GM06990 (cell line): ENCODE measurements around the gene AGPAT1.
"Not testable (repeated sequence)": the region's sequence is repeated elsewhere in the genome, so short reads cannot be mapped to it uniquely, and the experiment has no call there.

Experiments used
- DNase-seq: peaks from one replicate; pipeline ENCODE4 v3.0.0-alpha.2; 2011; ENCODE audit not compliant: insufficient read length; ENCODE audit errors: extremely low read depth
- H3K27me3 ChIP-seq: replicated peaks from 2 replicates; pipeline ENCODE4 v1.6.0; 2011; ENCODE audit warnings: low read length; ENCODE audit not compliant: control insufficient read depth, insufficient read depth
- H3K36me3 ChIP-seq: 2 replicates; pipeline ENCODE4 v1.5.1; 2011; ENCODE audit warnings: low read length; ENCODE audit not compliant: control insufficient read depth, insufficient read depth
- H3K4me3 ChIP-seq: replicated peaks from 2 replicates; pipeline ENCODE4 v1.5.1; 2011; ENCODE audit warnings: low read depth, mild to moderate bottlenecking, control low read depth, low read length
- CTCF ChIP-seq: IDR thresholded peaks from 2 replicates; pipeline ENCODE4 v1.5.1; 2011; ENCODE audit warnings: low read length, control low read depth, mild to moderate bottlenecking, inconsistent platforms; ENCODE audit not compliant: insufficient read depth, poor library complexity, severe bottlenecking

Gene AGPAT1

GRCh38 chr6:32196682-32197616, 21.1 kb upstream of the AGPAT1 start:
- Histone ChIP-seq H3K27me3 (no peaks in the 10 kb centered on the region), H3K4me3 (peak overlapping the region; percentile 96), H3K36me3 (no peaks in the 10 kb centered on the region)
- TF ChIP-seq CTCF, result peak; percentile 21
- no peak for DNase-seq

- Histone ChIP-seq H3K4me3 (peak overlapping the region; percentile 96), H3K27me3 (no peaks in the 10 kb centered on the region), H3K36me3 (no peaks in the 10 kb centered on the region)
- TF ChIP-seq CTCF, result no peak
- peak; percentile 84 for DNase-seq
Measured at GRCh38 chr6:32195902-32196681, 20.2 kb upstream of the AGPAT1 start.

GRCh38 chr6:32195652-32195901, 19.7 kb upstream of the AGPAT1 start:
- DNase-seq, result peak; percentile 100
- no peaks in the 10 kb centered on the region for H3K27me3 ChIP-seq
- TF ChIP-seq CTCF, result peak; percentile 5
- H3K36me3 ChIP-seq, result no peaks in the 10 kb centered on the region; the same call in 1 of the 2 replicates
- H3K4me3 ChIP-seq, result peak overlapping the region; percentile 96

- DNase-seq, result no peak
- Histone ChIP-seq H3K4me3 (peak overlapping the region; percentile 60), H3K27me3 (no peaks in the 10 kb centered on the region), H3K36me3 (no peaks in the 10 kb centered on the region; the same call in 1 of the 2 replicates)
- TF ChIP-seq CTCF, result peak; percentile 52
Measured at GRCh38 chr6:32194825-32195651, 19.2 kb upstream of the AGPAT1 start.

GRCh38 chr6:32194388-32194787, 18.5 kb upstream of the AGPAT1 start:
- DNase-seq, result no peak
- H3K4me3 ChIP-seq, result no peak overlapping the region
- H3K36me3 ChIP-seq, result no peaks in the 10 kb centered on the region; the same call in 1 of the 2 replicates
- TF ChIP-seq CTCF, result no peak
- no peaks in the 10 kb centered on the region for H3K27me3 ChIP-seq

GRCh38 chr6:32193096-32193495, 17.2 kb upstream of the AGPAT1 start:
- not testable (repeated sequence) for DNase-seq, H3K36me3 ChIP-seq, H3K27me3 ChIP-seq
- peak overlapping the region; percentile 92 for H3K4me3 ChIP-seq
